K562 (cell line): Measurements from ENCODE around the gene PCED1B. TPM values are rescaled to one million over a fixed set of nuclear protein-coding genes. Genes with fewer than 3 reads are reported as not detected.

Experiments
- CBFA2T2 ChIP-seq: fragments of 450-650 bp; conservative IDR thresholded peaks from 2 replicates; pipeline ENCODE4 v1.6.1; 2017; ENCODE audit warnings: mild to moderate bottlenecking
- CBFA2T3 ChIP-seq: fragments of 450-650 bp; IDR thresholded peaks from 2 replicates; pipeline ENCODE4 v1.6.1; 2017
- CREBBP ChIP-seq: IDR thresholded peaks from one replicate; pipeline ENCODE4 v1.6.1; 2012; ENCODE audit warnings: low read depth, mild to moderate bottlenecking, control low read depth, inconsistent platforms, low read length
- ETV5 ChIP-seq: sonication (generic); formaldehyde crosslinking; IDR thresholded peaks from 2 replicates; pipeline ENCODE4 v1.4.0; 2020; ENCODE audit warnings: low read depth, mild to moderate bottlenecking, missing genetic modification reagents
- FOXK2 ChIP-seq, 2 experiments: fragments of 450-650 bp; IDR thresholded peaks in 1 of 2; conservative IDR thresholded peaks in 1 of 2; 2 replicates each; pipeline ENCODE4 v1.6.1; 2016; ENCODE audit warnings: low read depth in 2 of 2, mild to moderate bottlenecking in 1 of 2
- HDAC1 ChIP-seq, 2 experiments: fragments of 450-650 bp; IDR thresholded peaks; 2 replicates each; pipeline ENCODE4 v1.6.1; 2016 to 2017; ENCODE audit warnings: inconsistent platforms in 1 of 2, mild to moderate bottlenecking in 1 of 2, moderate library complexity in 1 of 2
- HIVEP1 ChIP-seq: fragments of 250-450 bp; sonication (Bioruptor Pico); IDR thresholded peaks from 2 replicates; pipeline ENCODE4 v1.4.0; 2020; ENCODE audit warnings: mild to moderate bottlenecking
- NCOR1 ChIP-seq: fragments of 450-650 bp; IDR thresholded peaks from 2 replicates; pipeline ENCODE4 v1.6.1; 2016; ENCODE audit warnings: mild to moderate bottlenecking, moderate library complexity
- RCOR1 ChIP-seq, 2 experiments: IDR thresholded peaks; 2 replicates each; pipeline ENCODE4 v1.6.1; 2012; ENCODE audit warnings: low read depth in 2 of 2, low read length in 2 of 2, borderline replicate concordance in 1 of 2, improper control_type of control experiment in 1 of 2
- SAP30 ChIP-seq: fragments of 200-600 bp; sonication (generic); IDR thresholded peaks from 2 replicates; pipeline ENCODE4 v1.6.1; 2012; ENCODE audit warnings: borderline replicate concordance, low read depth, mild to moderate bottlenecking, moderate library complexity, low read length, control low read depth, inconsistent platforms; ENCODE audit not compliant: insufficient read depth, poor library complexity, severe bottlenecking
- TAL1 ChIP-seq: fragments of 450-650 bp; IDR thresholded peaks from 2 replicates; pipeline ENCODE4 v1.6.1; 2016; ENCODE audit warnings: mild to moderate bottlenecking
- TCF3 ChIP-seq: sonication (generic); formaldehyde crosslinking; IDR thresholded peaks from 2 replicates; pipeline ENCODE4 v1.4.0; 2020; ENCODE audit warnings: mild to moderate bottlenecking, missing genetic modification reagents
- TRIM24 ChIP-seq, 2 experiments: fragments of 450-650 bp; IDR thresholded peaks; 2 replicates each; pipeline ENCODE4 v1.6.1; 2016
- ZC3H4 ChIP-seq: sonication (generic); formaldehyde crosslinking; IDR thresholded peaks from 2 replicates; pipeline ENCODE4 v1.9.0; 2021; ENCODE audit warnings: missing genetic modification reagents, borderline replicate concordance
- ZNF175 ChIP-seq: fragments of 200-800 bp; sonication (Bioruptor generic); IDR thresholded peaks from 2 replicates; pipeline ENCODE4 v1.6.1; 2016; ENCODE audit warnings: low read depth, mild to moderate bottlenecking, missing genetic modification characterization, missing compliant biosample characterization
- ZNF445 ChIP-seq: fragments of 250-450 bp; sonication (Bioruptor Pico); IDR thresholded peaks from 2 replicates; pipeline ENCODE4 v1.4.0; 2020; ENCODE audit warnings: low read depth, mild to moderate bottlenecking, moderate library complexity
- polyA plus RNA-seq, 8 experiments: library from polyadenylated mRNA; depleted of rRNA in 4 of 8; stranded (reverse) in 5 of 8; unstranded in 3 of 8; fragments of >200 nt; fragmentation: Nextera tagmentation in 2 of 8; fragmentation: Illumina TruSeq in 1 of 8; extraction: Ambion mirVana in 2 of 8; extraction: Trizol in 1 of 8; gene quantifications; 2 replicates each; pipeline versions ENCODE4 v1.2.1 to v1.2.3, GENCODE V29; 2011 to 2014; ENCODE audit warnings: inconsistent platforms in 1 of 8, missing spikeins in 1 of 8
- total RNA-seq, 7 experiments: library from RNA; depleted of rRNA in 6 of 7; stranded (reverse); fragments of >200 nt in 6 of 7; fragmentation: Illumina TruSeq in 2 of 7; extraction: Trizol in 2 of 7; gene quantifications; 2 replicates each; pipeline versions ENCODE4 v1.2.1 to v1.2.3, GENCODE V29; 2011 to 2021; ENCODE audit warnings: low replicate concordance in 1 of 7
- TF ChIP-seq, protein P1 (sequence below): fragments of 450-650 bp; IDR thresholded peaks from 2 replicates; pipeline ENCODE4 v1.6.1; 2018; ENCODE audit not compliant: partially characterized antibody
- TF ChIP-seq, protein P2 (sequence below): fragments of 200-800 bp; sonication (Bioruptor generic); IDR thresholded peaks from 2 replicates; pipeline ENCODE4 v1.6.1; 2017; ENCODE audit warnings: missing genetic modification characterization, missing compliant biosample characterization
- TF ChIP-seq, protein P3 (sequence below), 2 experiments: fragments of 450-650 bp; conservative IDR thresholded peaks; 2 replicates each; pipeline ENCODE4 v1.6.1; 2017; ENCODE audit warnings: mild to moderate bottlenecking in 2 of 2, moderate library complexity in 2 of 2
- TF ChIP-seq, protein P4 (sequence below): sonication (generic); formaldehyde crosslinking; IDR thresholded peaks from 2 replicates; pipeline ENCODE4 v1.8.0; 2022; ENCODE audit warnings: mild to moderate bottlenecking, missing genetic modification reagents

The PCED1B gene
- total and polyA plus RNA-seq, 9 of the 15 experiments (the other 6 are each of a cell fraction or from before 2014, with no cell fraction given), result 1.2 to 9.3 (median 2.5) TPM

DNA sequence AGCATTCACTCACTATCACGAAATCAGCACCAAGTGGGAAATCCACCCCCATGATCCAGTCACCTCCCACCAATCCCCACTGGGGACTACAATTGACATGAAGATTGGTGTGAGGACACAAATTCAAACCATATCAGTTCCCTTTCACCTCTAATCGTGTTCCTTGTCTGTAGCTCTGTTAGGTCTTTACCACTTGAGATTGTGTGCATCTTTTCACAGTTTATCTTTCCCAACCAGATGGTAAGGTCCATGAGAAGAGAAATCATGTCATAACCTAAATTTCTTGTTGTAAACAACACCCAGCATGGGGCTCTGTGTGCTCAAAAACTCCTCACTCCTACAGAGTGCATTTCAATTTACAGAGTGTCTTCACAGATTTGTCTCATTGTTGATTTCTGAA, 27.1 kb upstream of the PCED1B start (continued):
- TF ChIP-seq, protein P1, sequence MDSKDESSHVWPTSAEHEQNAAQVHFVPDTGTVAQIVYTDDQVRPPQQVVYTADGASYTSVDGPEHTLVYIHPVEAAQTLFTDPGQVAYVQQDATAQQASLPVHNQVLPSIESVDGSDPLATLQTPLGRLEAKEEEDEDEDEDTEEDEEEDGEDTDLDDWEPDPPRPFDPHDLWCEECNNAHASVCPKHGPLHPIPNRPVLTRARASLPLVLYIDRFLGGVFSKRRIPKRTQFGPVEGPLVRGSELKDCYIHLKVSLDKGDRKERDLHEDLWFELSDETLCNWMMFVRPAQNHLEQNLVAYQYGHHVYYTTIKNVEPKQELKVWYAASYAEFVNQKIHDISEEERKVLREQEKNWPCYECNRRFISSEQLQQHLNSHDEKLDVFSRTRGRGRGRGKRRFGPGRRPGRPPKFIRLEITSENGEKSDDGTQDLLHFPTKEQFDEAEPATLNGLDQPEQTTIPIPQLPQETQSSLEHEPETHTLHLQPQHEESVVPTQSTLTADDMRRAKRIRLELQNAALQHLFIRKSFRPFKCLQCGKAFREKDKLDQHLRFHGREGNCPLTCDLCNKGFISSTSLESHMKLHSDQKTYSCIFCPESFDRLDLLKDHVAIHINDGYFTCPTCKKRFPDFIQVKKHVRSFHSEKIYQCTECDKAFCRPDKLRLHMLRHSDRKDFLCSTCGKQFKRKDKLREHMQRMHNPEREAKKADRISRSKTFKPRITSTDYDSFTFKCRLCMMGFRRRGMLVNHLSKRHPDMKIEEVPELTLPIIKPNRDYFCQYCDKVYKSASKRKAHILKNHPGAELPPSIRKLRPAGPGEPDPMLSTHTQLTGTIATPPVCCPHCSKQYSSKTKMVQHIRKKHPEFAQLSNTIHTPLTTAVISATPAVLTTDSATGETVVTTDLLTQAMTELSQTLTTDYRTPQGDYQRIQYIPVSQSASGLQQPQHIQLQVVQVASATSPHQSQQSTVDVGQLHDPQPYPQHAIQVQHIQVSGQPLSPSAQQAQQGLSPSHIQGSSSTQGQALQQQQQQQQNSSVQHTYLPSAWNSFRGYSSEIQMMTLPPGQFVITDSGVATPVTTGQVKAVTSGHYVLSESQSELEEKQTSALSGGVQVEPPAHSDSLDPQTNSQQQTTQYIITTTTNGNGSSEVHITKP, result peak; percentile 24
- TF ChIP-seq CREBBP, result no peak
- peak; percentile 60 for TF ChIP-seq TCF3 (CRISPR knock-in tag)
- TF ChIP-seq, protein P2, sequence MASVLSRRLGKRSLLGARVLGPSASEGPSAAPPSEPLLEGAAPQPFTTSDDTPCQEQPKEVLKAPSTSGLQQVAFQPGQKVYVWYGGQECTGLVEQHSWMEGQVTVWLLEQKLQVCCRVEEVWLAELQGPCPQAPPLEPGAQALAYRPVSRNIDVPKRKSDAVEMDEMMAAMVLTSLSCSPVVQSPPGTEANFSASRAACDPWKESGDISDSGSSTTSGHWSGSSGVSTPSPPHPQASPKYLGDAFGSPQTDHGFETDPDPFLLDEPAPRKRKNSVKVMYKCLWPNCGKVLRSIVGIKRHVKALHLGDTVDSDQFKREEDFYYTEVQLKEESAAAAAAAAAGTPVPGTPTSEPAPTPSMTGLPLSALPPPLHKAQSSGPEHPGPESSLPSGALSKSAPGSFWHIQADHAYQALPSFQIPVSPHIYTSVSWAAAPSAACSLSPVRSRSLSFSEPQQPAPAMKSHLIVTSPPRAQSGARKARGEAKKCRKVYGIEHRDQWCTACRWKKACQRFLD (CRISPR knock-in tag), result no peak
- TF ChIP-seq CBFA2T3, result peak; percentile 76
- TF ChIP-seq, protein P3, sequence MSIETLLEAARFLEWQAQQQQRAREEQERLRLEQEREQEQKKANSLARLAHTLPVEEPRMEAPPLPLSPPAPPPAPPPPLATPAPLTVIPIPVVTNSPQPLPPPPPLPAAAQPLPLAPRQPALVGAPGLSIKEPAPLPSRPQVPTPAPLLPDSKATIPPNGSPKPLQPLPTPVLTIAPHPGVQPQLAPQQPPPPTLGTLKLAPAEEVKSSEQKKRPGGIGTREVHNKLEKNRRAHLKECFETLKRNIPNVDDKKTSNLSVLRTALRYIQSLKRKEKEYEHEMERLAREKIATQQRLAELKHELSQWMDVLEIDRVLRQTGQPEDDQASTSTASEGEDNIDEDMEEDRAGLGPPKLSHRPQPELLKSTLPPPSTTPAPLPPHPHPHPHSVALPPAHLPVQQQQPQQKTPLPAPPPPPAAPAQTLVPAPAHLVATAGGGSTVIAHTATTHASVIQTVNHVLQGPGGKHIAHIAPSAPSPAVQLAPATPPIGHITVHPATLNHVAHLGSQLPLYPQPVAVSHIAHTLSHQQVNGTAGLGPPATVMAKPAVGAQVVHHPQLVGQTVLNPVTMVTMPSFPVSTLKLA (conservative IDR thresholded peaks at IDR 0.05), result no peak
- peak in 1 of 2 experiments; percentile 25; a peak in 1 of 4 replicates for TF ChIP-seq FOXK2 (conservative IDR thresholded peaks at IDR 0.05 in 1 of 2, IDR thresholded peaks at IDR 0.05 in 1 of 2; ENCODE audit: low read depth in 2 of 2)
- TF ChIP-seq ETV5 (CRISPR knock-in tag), result no peak
- TF ChIP-seq, protein P4, sequence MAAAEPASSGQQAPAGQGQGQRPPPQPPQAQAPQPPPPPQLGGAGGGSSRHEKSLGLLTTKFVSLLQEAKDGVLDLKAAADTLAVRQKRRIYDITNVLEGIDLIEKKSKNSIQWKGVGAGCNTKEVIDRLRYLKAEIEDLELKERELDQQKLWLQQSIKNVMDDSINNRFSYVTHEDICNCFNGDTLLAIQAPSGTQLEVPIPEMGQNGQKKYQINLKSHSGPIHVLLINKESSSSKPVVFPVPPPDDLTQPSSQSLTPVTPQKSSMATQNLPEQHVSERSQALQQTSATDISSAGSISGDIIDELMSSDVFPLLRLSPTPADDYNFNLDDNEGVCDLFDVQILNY (CRISPR knock-in tag), result no peak
- TF ChIP-seq SAP30, result no peak
- no peak for TF ChIP-seq ZNF445 (CRISPR knock-in tag)
- TF ChIP-seq RCOR1 (IDR thresholded peaks at IDR 0.05; ENCODE audit: borderline replicate concordance in 1 of 2, low read depth in 2 of 2, low read length in 2 of 2), result peak in 1 of 2 experiments; percentile 41; a peak in 1 of 4 replicates
- TF ChIP-seq CBFA2T2, result peak; percentile 67
- no peak for TF ChIP-seq HIVEP1 (CRISPR knock-in tag)
- no peak for TF ChIP-seq ZC3H4 (CRISPR knock-in tag)
- peak; percentile 69 for TF ChIP-seq TAL1
- TF ChIP-seq HDAC1 (IDR thresholded peaks at IDR 0.05), result no peak
- peak; percentile 35; the same call in 1 of the 2 replicates for TF ChIP-seq NCOR1
- peak in 1 of 2 experiments; percentile 59; a peak in 1 of 4 replicates for TF ChIP-seq TRIM24 (IDR thresholded peaks at IDR 0.05)
- no peak for TF ChIP-seq ZNF175
